GOT3 (cell line): ENCODE measurements around the gene DEDD.
A peak's percentile ranks its signal among the peaks of the same experiment; 100 is the strongest.

Source experiments
- DNase-seq: peaks from one replicate; lab custom pipeline; 2025; ENCODE audit warnings: mixed read lengths; lab: John Stamatoyannopoulos, UW

Gene DEDD

GRCh38 chr1:161132410-161133219 is at the start of gene DEDD:
TSS of gene DEDD (minus strand) at chr1:161132667. CDS start at chr1:161124462, 8,205 bp downstream.
- DNase-seq, result peak; percentile 81

- no peak for DNase-seq
Observed at GRCh38 chr1:161182214-161182613, 49.7 kb upstream of the DEDD start.

- DNase-seq, result no peak
Observed at GRCh38 chr1:161180639-161181038, 48.2 kb upstream of the DEDD start.

- DNase-seq, result no peak
Observed at GRCh38 chr1:161179698-161180097, 47.2 kb upstream of the DEDD start.

GRCh38 chr1:161177936-161178244 is 45.4 kb upstream of the DEDD start:
- no peak for DNase-seq

GRCh38 chr1:161177112-161177935 is 44.9 kb upstream of the DEDD start, which contains the start of gene B4GALT3:
TSS of gene B4GALT3 (minus strand) at chr1:161177507. CDS start at chr1:161176060, 1,447 bp downstream.
- peak; percentile 70 for DNase-seq

GRCh38 chr1:161176468-161177111 is 44.1 kb upstream of the DEDD start:
- no peak for DNase-seq

- DNase-seq, result no peak
Observed at GRCh38 chr1:161175771-161176453, 43.4 kb upstream of the DEDD start.

GRCh38 chr1:161174911-161175310 is 42.4 kb upstream of the DEDD start:
- no peak for DNase-seq

GRCh38 chr1:161173711-161174110 is 41.2 kb upstream of the DEDD start:
- DNase-seq, result no peak

GRCh38 chr1:161172776-161173376 is 40.4 kb upstream of the DEDD start:
- DNase-seq, result no peak

- no peak for DNase-seq
Observed at GRCh38 chr1:161172349-161172748, 39.9 kb upstream of the DEDD start.

- no peak for DNase-seq
Observed at GRCh38 chr1:161171696-161172095, 39.2 kb upstream of the DEDD start.

- DNase-seq, result no peak
Observed at GRCh38 chr1:161171191-161171590, 38.7 kb upstream of the DEDD start.

- DNase-seq, result no peak
Observed at GRCh38 chr1:161168906-161169305, 36.4 kb upstream of the DEDD start.

- no peak for DNase-seq
Observed at GRCh38 chr1:161166669-161167548, 34.4 kb upstream of the DEDD start.

GRCh38 chr1:161165742-161166668 is 33.5 kb upstream of the DEDD start, which contains the start of gene PPOX:
TSS of gene PPOX (plus strand) at chr1:161166426. CDS start at chr1:161166848, 422 bp downstream.
- DNase-seq, result peak; percentile 85

- no peak for DNase-seq
Observed at GRCh38 chr1:161164901-161165610, 32.6 kb upstream of the DEDD start.

- no peak for DNase-seq
Observed at GRCh38 chr1:161163793-161164192, 31.3 kb upstream of the DEDD start.
